Tibial nerve (tissue), 4 donors: ENCODE data around the gene GGT7.

ENCODE experiments used
- EP300 ChIP-seq, 2 donors: sonication (generic); formaldehyde crosslinking; IDR thresholded peaks; one replicate each; pipeline ENCODE4 v1.6.1; 2017; ENCODE audit warnings: antibody characterized with exemption in 2 of 2, mild to moderate bottlenecking in 1 of 2
- POLR2A ChIP-seq, 2 donors: fragments of 450-650 bp; IDR thresholded peaks; one replicate each; pipeline ENCODE4 v1.6.1; 2017; ENCODE audit warnings: antibody characterized with exemption in 2 of 2, mild to moderate bottlenecking in 2 of 2, moderate library complexity in 2 of 2
- TF ChIP-seq, protein P1 (sequence below), 5 experiments: fragments of 200-600 bp in 3 of 5; fragments of 450-650 bp in 2 of 5; sonication (generic) in 3 of 5; IDR thresholded peaks; one replicate each; pipeline ENCODE4 v1.5.1; 2016 to 2019; ENCODE audit warnings: antibody characterized with exemption in 5 of 5, mild to moderate bottlenecking in 3 of 5, moderate library complexity in 2 of 5

DNA sequence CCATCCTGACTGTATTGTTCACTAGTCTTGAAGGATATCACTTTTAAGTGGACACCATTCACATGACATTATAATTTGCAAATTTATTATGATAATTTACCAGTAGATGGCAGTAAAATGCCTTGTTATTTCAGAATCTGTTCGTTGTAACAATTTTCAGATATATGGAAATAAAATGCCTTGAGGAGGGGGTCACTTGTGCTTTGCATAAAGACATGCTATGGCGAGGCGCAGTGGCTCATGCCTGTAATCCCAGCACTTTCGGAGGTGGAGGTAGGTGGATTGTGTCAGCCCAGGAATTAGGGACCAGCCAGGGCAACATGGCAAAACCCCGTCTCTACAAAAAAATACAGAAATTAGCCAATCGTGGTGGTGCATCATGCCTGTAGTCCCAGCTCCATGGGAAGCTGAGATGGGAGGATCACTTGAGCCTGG lies 38.2 kb downstream of the GGT7 start:
- TF ChIP-seq, protein P1, sequence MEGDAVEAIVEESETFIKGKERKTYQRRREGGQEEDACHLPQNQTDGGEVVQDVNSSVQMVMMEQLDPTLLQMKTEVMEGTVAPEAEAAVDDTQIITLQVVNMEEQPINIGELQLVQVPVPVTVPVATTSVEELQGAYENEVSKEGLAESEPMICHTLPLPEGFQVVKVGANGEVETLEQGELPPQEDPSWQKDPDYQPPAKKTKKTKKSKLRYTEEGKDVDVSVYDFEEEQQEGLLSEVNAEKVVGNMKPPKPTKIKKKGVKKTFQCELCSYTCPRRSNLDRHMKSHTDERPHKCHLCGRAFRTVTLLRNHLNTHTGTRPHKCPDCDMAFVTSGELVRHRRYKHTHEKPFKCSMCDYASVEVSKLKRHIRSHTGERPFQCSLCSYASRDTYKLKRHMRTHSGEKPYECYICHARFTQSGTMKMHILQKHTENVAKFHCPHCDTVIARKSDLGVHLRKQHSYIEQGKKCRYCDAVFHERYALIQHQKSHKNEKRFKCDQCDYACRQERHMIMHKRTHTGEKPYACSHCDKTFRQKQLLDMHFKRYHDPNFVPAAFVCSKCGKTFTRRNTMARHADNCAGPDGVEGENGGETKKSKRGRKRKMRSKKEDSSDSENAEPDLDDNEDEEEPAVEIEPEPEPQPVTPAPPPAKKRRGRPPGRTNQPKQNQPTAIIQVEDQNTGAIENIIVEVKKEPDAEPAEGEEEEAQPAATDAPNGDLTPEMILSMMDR (IDR thresholded peaks at IDR 0.05), result peak in 4 of 5 experiments; percentile 34 to 58 (median 44)
- TF ChIP-seq POLR2A (IDR thresholded peaks at IDR 0.05), result no peak
- no peak for TF ChIP-seq EP300 (IDR thresholded peaks at IDR 0.05)
